Adrenal gland (tissue), 12 donors: ENCODE measurements around the gene DNAAF1. TPM values are rescaled to one million over a fixed set of nuclear protein-coding genes. Genes with fewer than 3 reads are reported as not detected.

Source experiments
- DNase-seq, 7 donors: peaks; one replicate each; pipeline ENCODE4 v3.0.0-alpha.2; 2019 to 2020
- H3K27ac ChIP-seq, 5 donors: fragments of 200-600 bp; sonication (generic) in 4 of 5; 1 replicate in 3 of 5; 2 replicates in 2 of 5; pipeline versions ENCODE4 v1.5.1 to v1.8.0; 2016 to 2020; ENCODE audit warnings: mild to moderate bottlenecking in 1 of 5
- H3K27me3 ChIP-seq: fragments of 200-600 bp; 2 replicates; pipeline ENCODE4 v1.8.0; 2021
- H3K36me3 ChIP-seq, 2 donors: fragments of 200-600 bp; replicated peaks in 1 of 2; 1 replicate in 1 of 2; 2 replicates in 1 of 2; pipeline versions ENCODE4 v1.5.1 to v1.8.0; 2018 to 2022
- H3K4me1 ChIP-seq, 2 donors: fragments of 200-600 bp; replicated peaks in 1 of 2; 1 replicate in 1 of 2; 2 replicates in 1 of 2; pipeline versions ENCODE4 v1.5.1 to v1.8.0; 2018 to 2021
- H3K4me3 ChIP-seq, 4 donors: fragments of 200-600 bp; sonication (generic) in 3 of 4; one replicate each; pipeline ENCODE4 v1.5.1; 2016 to 2018
- H3K9me3 ChIP-seq, 3 donors: fragments of 200-600 bp; sonication (generic) in 1 of 3; replicated peaks in 1 of 3; 1 replicate in 2 of 3; 2 replicates in 1 of 3; pipeline versions ENCODE4 v1.5.1 to v1.8.0; 2016 to 2021
- POLR2A ChIP-seq, 2 donors: fragments of 450-650 bp; IDR thresholded peaks; one replicate each; pipeline ENCODE4 v1.6.1; 2017; ENCODE audit warnings: antibody characterized with exemption in 2 of 2, mild to moderate bottlenecking in 2 of 2, moderate library complexity in 1 of 2
- WGBS, 4 donors: extraction: QIAGEN DNeasy Blood & Tissue Kit in 2 of 4; methylation state at CpG; one replicate each; pipeline versions ENCODE4 v1.1.5 to v1.1.7; 2013 to 2017; 5-methylcytosine and 5-hydroxymethylcytosine counted together
- intact Hi-C, 2 donors: fragments of 100-400 bp; cut with DNase I; formaldehyde crosslinking; loops; one replicate each; pipeline versions ENCODE4 v1.14.1 to v1.15.0; 2022 to 2023
- polyA plus RNA-seq, 3 donors: library from polyadenylated mRNA; stranded (reverse); fragments of 200-250 nt in 2 of 3; fragments of 350-450 nt in 1 of 3; fragmentation: Illumina TruSeq in 1 of 3; extraction: RNeasy Lipid Tissue Mini Kit (QIAGEN cat#74804) in 1 of 3; gene quantifications; one replicate each; pipeline ENCODE4 v1.2.3, GENCODE V29; 2013 to 2014
- total RNA-seq, 9 donors: library from RNA; depleted of rRNA in 4 of 9; stranded (reverse); fragments of >200 nt in 4 of 9; fragments of 120-200 nt in 1 of 9; fragmentation: NEBNext Ultra II Directional in 1 of 9; extraction: Animal tissue kit (Norgen Biotek cat#: 25700) in 1 of 9; gene quantifications; one replicate each; pipeline versions ENCODE4 v1.1.0 to v1.2.4, GENCODE V29; 2013 to 2023
- TF ChIP-seq, protein P1 (sequence below), 6 experiments: fragments of 450-650 bp in 4 of 6; fragments of 200-600 bp in 2 of 6; sonication (generic) in 1 of 6; IDR thresholded peaks; 1 replicate in 5 of 6; 2 replicates in 1 of 6; pipeline versions ENCODE4 v1.5.1 to v1.8.0; 2016 to 2021; ENCODE audit warnings: antibody characterized with exemption in 6 of 6, mild to moderate bottlenecking in 2 of 6, moderate library complexity in 1 of 6
- donor health status: healthy with polysubstance abuse.
- donor health status: Bipolar disorder and iron deficiency.
- donor health status: DM: yes; HTN: yes; CAD: no.
- donor health status: DM: no; HTN: no; CAD: no.
- donor health status: DM: no; HTN: no; CAD: no.
- donor health status: DM: yes; HTN: yes; CAD: no.

DNAAF1 gene
- total and polyA plus RNA-seq, 12 donors, result 0.67 to 17.9 (median 2.4) TPM

DNA sequence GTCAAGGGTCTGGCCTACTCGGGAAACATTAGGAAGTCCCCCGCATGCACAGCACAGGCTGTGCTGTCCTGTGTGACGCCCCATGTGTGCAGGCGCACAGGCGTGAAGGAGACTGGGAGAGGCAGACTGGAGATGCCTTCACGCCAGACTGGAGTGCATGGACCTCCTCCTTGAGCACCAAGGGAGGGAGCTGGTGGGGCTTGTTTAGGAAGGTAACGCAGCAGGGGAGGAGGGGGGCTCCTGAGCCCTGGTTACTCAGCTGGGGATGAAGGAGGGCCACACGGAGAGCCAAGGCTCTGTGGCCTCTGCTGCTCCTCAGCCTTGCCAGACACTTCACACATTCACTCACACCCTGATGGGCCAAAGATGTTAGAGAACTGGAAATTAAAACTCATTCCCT is 7.8 kb upstream of the DNAAF1 start:
- H3K36me3 ChIP-seq, result no peaks in the 10 kb centered on the region
- no peak overlapping the region for H3K4me3 ChIP-seq
- H3K27me3 ChIP-seq, result no peaks in the 10 kb centered on the region
- peaks cover 4 to 18% of the 10 kb centered on the region in 2 donors for H3K4me1 ChIP-seq
- no peak for DNase-seq
- no peak overlapping the region for H3K27ac ChIP-seq
- TF ChIP-seq, protein P1, sequence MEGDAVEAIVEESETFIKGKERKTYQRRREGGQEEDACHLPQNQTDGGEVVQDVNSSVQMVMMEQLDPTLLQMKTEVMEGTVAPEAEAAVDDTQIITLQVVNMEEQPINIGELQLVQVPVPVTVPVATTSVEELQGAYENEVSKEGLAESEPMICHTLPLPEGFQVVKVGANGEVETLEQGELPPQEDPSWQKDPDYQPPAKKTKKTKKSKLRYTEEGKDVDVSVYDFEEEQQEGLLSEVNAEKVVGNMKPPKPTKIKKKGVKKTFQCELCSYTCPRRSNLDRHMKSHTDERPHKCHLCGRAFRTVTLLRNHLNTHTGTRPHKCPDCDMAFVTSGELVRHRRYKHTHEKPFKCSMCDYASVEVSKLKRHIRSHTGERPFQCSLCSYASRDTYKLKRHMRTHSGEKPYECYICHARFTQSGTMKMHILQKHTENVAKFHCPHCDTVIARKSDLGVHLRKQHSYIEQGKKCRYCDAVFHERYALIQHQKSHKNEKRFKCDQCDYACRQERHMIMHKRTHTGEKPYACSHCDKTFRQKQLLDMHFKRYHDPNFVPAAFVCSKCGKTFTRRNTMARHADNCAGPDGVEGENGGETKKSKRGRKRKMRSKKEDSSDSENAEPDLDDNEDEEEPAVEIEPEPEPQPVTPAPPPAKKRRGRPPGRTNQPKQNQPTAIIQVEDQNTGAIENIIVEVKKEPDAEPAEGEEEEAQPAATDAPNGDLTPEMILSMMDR (IDR thresholded peaks at IDR 0.05), result no peak
- TF ChIP-seq POLR2A (IDR thresholded peaks at IDR 0.05), result no peak
- 84 to 95% (median 92%) methylated on average over 6 to 8 of the region's 8 CpGs for WGBS, 4 donors
- intact Hi-C loops, result no loop called here
- H3K9me3 ChIP-seq, result no peaks in the 10 kb centered on the region

DNA sequence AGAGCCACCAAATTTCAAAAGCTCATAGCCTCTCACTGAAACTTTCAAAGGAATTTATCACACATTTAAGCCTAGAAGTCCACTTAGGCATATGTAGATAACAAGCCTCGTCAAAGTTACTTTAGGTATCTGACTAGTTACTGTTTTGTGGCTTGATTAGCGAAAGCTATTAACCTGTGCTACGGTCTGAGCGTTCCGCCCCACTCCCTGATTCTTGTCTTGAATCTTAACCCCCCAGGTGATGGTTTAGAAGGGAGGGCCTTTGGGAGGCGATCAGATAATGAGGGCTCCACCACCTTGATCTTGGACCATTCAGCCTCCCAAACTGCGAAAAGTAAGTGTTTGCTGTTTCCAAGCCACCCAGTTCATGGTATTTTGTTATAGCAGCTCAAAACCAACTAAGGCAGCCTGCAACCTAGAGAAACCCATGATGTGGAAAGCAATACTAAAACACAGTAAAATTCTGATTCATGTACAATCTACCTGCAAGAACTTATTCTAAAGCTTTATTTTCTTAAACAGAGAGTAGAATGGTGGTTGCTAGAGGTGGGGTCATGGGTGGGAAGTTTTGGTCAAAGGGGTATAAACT is 7.2 kb upstream of the DNAAF1 start:
- TF ChIP-seq, protein P1 (IDR thresholded peaks at IDR 0.05), result no peak
- no peak for TF ChIP-seq POLR2A (IDR thresholded peaks at IDR 0.05)
- Histone ChIP-seq H3K4me3 (no peak overlapping the region), H3K9me3 (no peaks in the 10 kb centered on the region), H3K4me1 (peaks cover 4 to 18% of the 10 kb centered on the region in 2 donors), H3K27ac (no peak overlapping the region), H3K27me3 (no peaks in the 10 kb centered on the region), H3K36me3 (no peaks in the 10 kb centered on the region)
- intact Hi-C loops, result no loop called here
- WGBS, 4 donors, result 92 to 98% (median 95%) methylated on average over 7 of the region's 7 CpGs
- DNase-seq, result no peak

DNA sequence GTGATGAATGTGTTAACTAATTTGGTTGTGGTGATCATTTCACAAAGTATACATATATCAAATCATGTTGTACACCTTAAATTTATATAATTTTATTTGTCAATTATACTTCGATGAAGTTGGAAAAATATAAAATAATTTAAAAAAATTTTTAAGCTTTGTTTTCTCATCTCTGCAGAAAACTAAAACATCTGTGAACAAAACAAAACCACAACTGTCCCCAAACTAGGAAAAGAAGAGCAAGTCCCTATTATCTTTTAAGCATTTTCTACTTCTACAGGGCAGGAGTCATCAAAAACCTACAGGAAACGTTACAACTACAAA is 6.6 kb upstream of the DNAAF1 start:
- no peak for DNase-seq
- intact Hi-C loops, result no loop called here
- 45 to 67% (median 60%) methylated on average over 2 of the region's 2 CpGs for WGBS, 4 donors

DNA sequence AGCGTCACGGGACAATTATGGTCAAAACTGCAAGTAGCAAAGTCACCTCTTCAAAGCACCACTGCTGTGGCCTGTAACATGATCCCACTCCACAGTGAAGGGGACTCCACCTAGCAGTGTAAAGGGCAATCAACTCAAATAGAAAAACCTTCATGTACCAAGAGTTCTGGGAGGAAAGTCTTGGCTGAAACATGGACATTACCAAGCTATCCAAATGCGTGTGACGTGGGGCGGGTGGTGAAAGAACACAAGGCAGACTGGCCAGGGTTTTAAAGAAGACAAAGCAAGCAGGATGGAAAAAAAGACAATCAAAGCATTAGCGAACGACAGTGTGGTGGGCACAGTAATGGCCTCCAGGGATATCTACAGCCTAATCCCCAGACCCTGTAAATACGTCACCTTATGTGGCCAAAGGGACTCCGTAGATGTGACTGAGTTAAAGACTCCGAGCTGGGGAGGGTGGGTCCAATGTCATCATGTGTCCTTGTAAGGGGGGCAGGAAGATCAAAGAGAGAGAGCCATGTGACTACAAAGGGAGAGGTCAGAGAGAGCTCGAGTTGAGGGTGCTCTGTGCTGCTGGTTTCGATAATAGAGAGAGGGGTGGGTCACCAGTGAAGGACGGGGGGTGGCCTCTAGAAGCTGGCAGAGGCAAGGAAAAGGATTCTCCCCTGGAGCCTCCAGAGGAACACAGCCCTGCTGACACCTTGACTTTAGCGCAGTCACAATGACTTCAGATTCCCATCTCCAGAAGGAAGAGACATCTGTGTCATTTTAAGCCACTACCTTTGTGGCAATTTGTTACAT is 6.1 kb upstream of the DNAAF1 start:
- Histone ChIP-seq H3K4me1 (peaks cover 10 to 18% of the 10 kb centered on the region in 2 donors), H3K36me3 (no peaks in the 10 kb centered on the region), H3K9me3 (no peaks in the 10 kb centered on the region), H3K4me3 (peak overlapping the region in 1 of 4 donors; percentile 38), H3K27ac (peak overlapping the region in 4 of 5 donors; percentile 40 to 86 (median 71)), H3K27me3 (no peaks in the 10 kb centered on the region)
- WGBS, 4 donors, result 39 to 52% (median 42%) methylated on average over 14 of the region's 14 CpGs
- intact Hi-C loops, result no loop called here
- DNase-seq, result peak in 6 of 7 donors; percentile 47 to 72 (median 54)
- TF ChIP-seq, protein P1 (IDR thresholded peaks at IDR 0.05), result no peak
- no peak for TF ChIP-seq POLR2A (IDR thresholded peaks at IDR 0.05)

More for the DNA sequence above, 6.6 kb upstream of the DNAAF1 start:
- H3K4me3 ChIP-seq, result peak overlapping the region in 1 of 4 donors; percentile 38
- peaks cover 4 to 18% of the 10 kb centered on the region in 2 donors for H3K4me1 ChIP-seq
- H3K36me3 ChIP-seq, result no peaks in the 10 kb centered on the region
- H3K27ac ChIP-seq, result peak overlapping the region in 4 of 5 donors; percentile 40 to 86 (median 71)
- H3K27me3 ChIP-seq, result no peaks in the 10 kb centered on the region
- no peaks in the 10 kb centered on the region for H3K9me3 ChIP-seq
- TF ChIP-seq, protein P1 (IDR thresholded peaks at IDR 0.05), result no peak
- TF ChIP-seq POLR2A (IDR thresholded peaks at IDR 0.05), result no peak
